GM18858 (cell line): ENCODE data around the gene CORO1C.
"Not testable (repeated sequence)": the region's sequence is repeated elsewhere in the genome, so short reads cannot be mapped to it uniquely, and the experiment has no call there.

Experiments used
- ATAC-seq: cut with Tn5 transposase; IDR thresholded peaks from one replicate; pipeline ENCODE4 v1.9.1; 2021; ENCODE audit not compliant: unreplicated experiment

Gene CORO1C

DNA sequence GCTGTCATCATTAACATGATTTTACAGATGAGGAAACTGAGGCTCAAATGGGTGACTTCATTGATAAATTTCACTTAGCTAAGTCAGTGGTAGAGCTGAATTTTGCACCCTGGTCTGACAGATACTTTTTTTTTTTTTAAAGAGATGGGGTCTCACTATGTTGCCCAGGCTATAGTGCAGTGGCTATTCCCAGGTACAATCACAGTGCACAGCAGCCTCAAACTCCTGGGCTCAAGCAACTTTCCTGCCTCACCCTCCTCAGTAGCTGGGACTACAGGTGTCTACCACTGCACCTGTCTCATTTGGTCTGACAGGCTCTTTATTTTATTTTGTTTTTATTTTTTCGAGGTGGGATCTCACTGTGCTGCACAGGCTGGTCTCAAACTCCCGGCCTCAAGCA, 24.2 kb upstream of the CORO1C start:
- ATAC-seq: no peak

DNA sequence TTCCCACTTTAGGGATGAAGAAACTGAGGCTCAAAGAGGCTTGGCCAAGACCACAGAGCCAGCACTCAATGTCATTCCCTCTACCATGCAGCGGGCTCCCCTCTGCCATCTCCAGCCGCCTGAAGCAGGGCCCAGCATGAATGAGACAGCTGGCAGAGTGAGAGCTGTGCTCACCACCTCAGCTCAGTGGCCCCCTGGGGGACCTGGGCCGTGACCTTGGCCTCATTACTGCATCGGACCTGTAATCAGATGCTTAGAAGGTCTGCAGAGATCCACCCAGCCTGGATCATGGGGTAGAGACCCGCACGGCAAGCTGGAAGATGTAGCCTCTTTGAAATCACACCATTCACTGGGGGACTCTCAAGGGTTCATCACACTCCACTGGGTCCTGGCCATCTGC, 22.7 kb upstream of the CORO1C start:
- no peak for ATAC-seq

DNA sequence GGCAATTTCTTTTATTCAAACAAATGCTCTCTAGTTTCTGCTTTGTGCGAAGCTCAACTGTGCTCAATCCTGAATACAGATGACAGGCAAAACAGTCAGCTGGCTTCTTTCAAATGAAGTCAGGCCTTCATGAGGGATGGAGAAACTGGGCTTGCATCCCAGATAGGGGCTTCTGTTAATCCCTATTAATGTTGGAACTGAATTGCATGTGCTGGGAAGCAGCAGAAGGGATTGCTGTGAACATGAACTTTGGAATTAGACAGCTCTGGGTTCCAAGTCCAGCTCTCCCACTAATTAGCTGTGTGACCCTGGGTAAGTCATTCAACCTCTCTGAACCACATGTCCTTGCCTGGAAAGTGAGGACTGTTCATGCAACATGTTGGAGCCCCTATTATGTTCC, 21.1 kb upstream of the CORO1C start:
- ATAC-seq: no peak

- no peak for ATAC-seq
Measured at GRCh38 chr12:108751821-108752220, 20.5 kb upstream of the CORO1C start.

DNA sequence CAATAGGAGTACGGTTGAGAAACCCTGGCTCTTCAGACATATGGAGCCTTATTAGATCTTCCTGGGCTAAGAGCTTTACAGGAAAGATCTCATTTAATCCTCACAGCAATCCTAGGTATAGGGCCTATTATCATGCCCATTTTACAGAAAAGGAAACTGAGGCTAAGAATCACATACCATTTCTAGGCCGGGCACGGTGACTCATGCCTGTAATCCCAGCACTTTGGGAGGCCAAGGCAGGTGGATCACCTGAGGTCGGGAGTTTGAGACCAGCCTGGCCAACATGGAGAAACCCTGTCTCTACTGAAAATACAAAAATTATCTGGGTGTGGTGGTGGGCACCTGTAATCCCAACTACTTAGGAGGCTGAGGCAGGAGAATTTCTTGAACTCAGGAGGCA, 19.7 kb upstream of the CORO1C start:
- not testable (repeated sequence) for ATAC-seq

DNA sequence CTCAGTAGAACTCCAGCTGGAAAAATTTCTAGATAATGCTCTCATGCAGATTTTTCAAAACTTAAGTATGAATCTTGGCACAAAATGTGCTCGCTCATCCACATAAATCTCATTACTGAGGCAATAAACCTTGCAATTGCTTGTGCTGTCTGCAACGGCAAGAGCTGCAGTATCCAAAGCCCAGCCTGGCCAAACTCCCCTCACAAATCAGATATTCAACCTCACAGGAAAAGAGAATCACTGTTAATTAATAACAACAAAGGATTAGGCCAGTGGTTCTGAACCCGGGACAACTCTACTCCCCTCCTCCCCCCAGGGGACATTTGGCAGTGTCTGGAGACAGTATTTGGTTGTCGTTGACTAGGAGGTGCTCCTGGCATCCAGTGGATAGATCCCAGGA, 19.2 kb upstream of the CORO1C start:
- ATAC-seq: no peak

DNA sequence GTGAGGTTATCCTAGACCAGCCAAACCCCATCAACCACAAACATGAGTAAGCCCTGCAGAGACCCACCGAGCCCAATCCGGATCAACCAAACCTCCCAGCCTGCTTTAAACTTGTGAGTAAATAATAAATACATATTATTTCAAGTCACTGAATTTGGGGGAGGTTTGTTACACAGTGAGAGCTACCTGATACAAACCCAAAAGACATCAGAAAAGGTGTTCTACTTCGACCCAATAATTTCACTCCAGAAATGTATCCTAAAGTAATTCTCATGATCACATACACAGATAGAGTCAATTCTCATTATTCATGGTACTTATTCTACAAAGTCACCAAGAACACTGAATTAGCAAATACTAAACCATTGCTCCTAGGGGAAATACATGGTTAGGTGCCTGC, 16.2 kb upstream of the CORO1C start:
- no peak for ATAC-seq

- ATAC-seq: no peak
Measured at GRCh38 chr12:108745641-108746040, 14.3 kb upstream of the CORO1C start.

DNA sequence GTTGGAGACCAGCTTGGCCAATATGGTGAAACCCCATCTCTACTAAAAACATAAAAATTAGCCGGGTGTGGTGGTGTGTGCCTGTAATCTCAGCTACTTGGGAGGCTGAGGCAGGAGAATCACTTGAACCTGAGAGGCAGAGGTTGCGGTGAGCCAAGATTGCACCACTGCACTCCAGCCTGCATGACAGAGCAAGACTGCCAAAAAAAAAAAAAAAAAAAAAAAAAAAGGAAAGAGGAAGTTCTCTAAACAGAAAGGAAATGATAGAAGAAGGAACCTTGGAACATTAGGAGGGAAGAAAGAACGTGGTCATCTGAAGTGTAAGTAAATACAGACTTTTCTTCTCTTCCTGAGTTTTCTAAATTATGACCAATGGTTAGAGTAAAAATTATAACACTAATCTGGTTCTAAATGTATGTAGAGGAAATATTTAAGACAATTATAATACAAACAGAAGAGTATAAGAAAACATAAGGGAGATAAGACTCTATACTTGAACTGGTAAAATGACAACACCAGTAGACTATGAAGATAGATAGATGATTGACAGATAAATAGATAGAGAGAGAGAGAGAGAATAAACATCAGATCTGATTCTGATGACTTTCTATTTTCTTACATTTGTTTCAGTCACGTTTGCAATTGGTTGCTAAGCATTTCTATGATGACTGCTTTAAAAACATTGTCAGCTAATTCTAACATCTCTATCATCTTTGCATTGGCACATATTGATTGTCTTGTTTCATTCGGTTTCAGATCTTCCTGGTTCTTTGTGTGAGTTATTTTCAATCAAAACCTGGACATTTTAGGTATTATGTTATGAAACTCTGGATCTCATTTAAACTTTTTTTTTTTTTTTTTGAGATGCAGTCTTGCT, 12.9 kb upstream of the CORO1C start:
- ATAC-seq: no peak

- no peak for ATAC-seq
Measured at GRCh38 chr12:108738170-108738569, 6.9 kb upstream of the CORO1C start.

DNA sequence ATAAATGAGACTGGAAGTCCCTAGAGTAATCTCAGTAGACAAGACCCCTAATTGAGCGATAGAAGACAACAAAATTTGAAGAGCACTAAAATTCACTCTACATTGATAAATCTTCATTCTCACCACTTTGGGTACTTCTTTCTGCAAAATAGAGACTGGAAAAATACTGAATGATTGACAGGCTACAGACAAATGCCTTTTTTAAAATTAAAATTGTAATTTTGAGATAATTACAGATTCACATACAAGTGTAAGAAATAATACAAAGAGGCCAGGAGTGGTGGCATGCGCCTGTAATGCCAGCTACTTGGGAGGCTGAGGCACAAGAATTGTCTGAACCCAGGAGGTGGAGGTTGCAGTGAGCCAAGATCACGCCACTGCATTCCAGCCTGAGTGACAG, 4.5 kb upstream of the CORO1C start:
- no peak for ATAC-seq

GRCh38 chr12:108734200-108734906, 3.0 kb upstream of the CORO1C start:
- ATAC-seq: no peak

- ATAC-seq: not testable (repeated sequence)
Measured at GRCh38 chr12:108733230-108733531, 1.9 kb upstream of the CORO1C start.

DNA sequence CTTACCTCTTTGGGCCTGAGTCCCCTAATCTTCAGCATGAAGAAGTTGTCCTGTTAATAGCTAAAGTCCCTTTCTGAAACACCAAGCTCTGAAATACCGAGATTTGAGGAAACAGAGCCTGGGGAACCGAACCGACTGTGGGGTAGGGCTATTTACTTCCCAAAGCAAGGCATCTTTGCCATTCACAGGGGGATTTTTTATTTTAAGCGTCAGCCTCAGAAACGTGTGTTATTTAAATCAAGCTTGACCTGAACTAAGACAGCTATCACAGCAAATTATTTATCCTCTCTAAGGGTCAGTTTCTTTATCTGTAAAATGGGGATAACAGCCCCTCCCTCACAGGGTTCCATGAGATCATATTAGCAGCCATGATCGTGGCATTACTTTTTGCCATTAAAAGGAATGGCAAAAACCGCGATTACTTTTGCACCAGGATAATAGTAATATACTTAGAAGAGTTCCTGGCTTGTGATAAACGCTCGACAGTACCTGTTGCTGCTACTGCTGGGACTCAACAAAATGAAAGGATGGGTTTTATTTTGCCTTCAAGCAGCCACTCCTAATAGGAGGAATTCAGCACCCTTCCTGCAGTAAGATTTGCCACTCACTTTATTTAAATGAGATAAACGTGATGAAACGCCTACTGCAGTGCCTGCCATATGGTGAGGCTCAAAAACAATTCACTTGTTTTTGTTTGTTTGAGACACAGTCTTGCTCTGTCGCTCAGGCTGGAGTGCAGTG, 1.3 kb upstream of the CORO1C start:
- no peak for ATAC-seq

DNA sequence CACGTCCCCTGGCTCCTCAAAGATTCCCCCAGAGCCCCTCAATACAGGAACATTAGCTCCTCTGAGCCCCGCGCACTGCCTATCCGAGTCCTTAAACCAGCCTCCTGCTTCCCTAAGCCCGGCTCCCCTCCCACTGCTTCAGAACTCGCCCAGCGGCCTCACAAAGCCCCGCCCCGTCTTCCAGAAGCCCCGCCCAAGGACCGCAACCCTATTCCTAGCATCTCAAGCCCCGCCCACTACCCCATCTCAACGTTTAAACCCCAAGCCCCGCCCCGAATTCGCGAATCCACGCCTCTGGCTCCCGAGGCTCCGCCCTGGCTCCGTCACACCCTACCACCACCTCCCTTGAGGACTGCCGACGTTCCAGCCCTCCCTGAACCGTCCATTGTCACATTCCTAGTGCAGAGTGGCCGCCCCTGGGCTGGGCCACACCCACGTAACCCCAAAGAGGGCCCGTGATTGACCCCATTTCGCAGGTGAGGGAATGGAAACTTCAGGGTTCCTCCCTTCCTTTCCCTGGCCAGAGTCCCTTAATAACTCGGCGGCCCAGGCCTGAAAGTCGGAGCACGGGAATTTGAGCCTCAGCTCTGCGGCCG, 646 bp upstream of the CORO1C start:
- ATAC-seq: peak; percentile 28

- ATAC-seq: no peak
Measured at GRCh38 chr12:108730365-108731104, 783 bp downstream of the CORO1C start.

DNA sequence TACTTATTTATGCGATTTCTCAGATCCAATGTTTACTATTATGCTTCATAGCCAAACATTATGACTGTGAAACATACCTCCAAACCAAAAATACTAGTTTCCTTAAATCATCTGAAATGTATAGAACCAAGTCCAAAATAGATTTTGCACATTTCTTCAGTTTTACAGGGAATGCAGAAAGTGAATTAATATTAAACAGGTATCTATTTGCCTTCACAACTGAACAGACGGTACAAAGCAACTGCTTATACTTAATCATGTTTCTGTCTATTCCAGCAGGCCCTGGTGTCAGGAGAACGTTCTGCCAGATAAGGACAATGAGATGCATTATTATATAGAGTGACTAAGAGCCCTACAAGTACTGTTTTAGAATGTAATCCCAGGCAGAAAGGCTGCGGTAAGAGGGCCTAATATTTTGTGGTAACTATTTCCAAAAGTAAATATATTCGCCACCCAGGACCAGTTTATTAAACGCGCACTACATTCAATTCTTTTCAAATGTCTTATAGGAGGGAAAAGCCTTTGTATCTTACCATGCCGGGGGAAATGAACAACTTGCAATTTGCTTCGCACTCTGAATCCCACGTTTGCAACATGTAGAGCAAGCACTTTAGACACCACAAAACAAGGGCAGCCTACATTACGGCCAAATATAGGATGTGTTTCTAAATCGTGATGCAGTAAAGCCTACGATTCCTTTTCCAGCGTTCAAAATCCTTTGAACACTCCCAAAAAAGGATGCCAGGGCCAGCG, 1.5 kb downstream of the CORO1C start:
- no peak for ATAC-seq

GRCh38 chr12:108728820-108729611, 2.3 kb downstream of the CORO1C start:
- ATAC-seq: no peak
